ENCODE results near the gene CDK14. TPM values are rescaled to one million over a fixed set of nuclear protein-coding genes. Genes with fewer than 3 reads are reported as not detected.

CDK14 gene
- total and polyA plus RNA-seq, 2 donors (not counting 3 experiments of a cell fraction or from before 2014, with no cell fraction given), result 5.5 to 34.2 TPM

DNA sequence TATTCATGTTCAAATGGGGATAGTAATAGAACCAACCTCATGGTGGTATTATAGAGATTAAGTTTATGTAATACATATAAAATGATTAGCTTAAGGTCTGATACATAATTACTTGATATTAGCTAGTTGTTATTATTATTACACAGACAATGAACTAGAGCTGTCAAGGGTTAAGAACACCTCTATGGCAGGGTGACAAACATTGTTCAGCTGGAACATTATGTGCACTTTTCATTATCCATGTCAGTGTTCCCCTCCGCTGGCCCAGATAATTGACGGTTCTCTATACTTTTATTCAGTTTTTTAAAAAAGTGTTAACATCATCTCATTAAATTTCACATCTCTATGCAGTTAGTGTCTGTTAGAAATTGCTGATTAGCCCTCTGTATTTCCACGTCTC, 142.1 kb downstream of the CDK14 start:
- Histone ChIP-seq H4K20me1 (replicated peaks; ENCODE audit: control insufficient read depth, extremely low read depth, insufficient read depth, low read length) (no peaks in the 10 kb centered on the region), H3K27ac (ENCODE audit: insufficient read depth, low read depth, low read length) (no peak overlapping the region), H3K79me2 (ENCODE audit: control insufficient read depth, insufficient read depth, low read length) (no peaks in the 10 kb centered on the region), H3K9ac (replicated peaks; ENCODE audit: extremely low read depth, insufficient read depth, low read length) (no peak overlapping the region), H3K36me3 (ENCODE audit: control insufficient read depth in 2 of 2, extremely low read depth in 1 of 2, insufficient read depth in 2 of 2, low read length in 2 of 2) (no peaks in the 10 kb centered on the region), H3K9me3 (replicated peaks; ENCODE audit: control insufficient read depth, insufficient read depth, low read length) (no peaks in the 10 kb centered on the region), H3K4me1 (ENCODE audit: control insufficient read depth, extremely low read depth, insufficient read depth, low read length) (peaks cover 8% of the 10 kb centered on the region), H2AFZ (ENCODE audit: low read depth, low read length) (no peak overlapping the region), H3K9me1 (replicated peaks; ENCODE audit: control insufficient read depth, extremely low read depth, insufficient read depth, low read length) (no peaks in the 10 kb centered on the region), H3K4me3 (replicated peaks in 1 of 3; ENCODE audit: insufficient read depth in 1 of 3, low read depth in 1 of 3, low read length in 3 of 3) (no peak overlapping the region), H3K27me3 (ENCODE audit: control insufficient read depth in 2 of 2, insufficient read depth in 2 of 2, low read length in 2 of 2) (no peaks in the 10 kb centered on the region), H3K4me2 (ENCODE audit: insufficient read depth, low read length) (no peak overlapping the region)
- no peak for DNase-seq (ENCODE audit: low read depth, low spot score)
- FAIRE-seq, result no peak
- ChIA-PET CTCF (interaction anchor here (1.3 to 2.9 kb wide), 2 partner anchors 12 to 30 kb away, joined by 4 to 9 read pairs; no protein-coding TSS in a partner anchor), POLR2A (no interaction called here)
- dilution Hi-C loops (cut with MboI; ENCODE audit: extremely low pct_ligation_motif_present, low sequenced_read_pairs) (no loop called here), intact Hi-C loops (cut with micrococcal nuclease) (no loop called here)
- TF ChIP-seq GATA2 (IDR thresholded peaks at IDR 0.05; ENCODE audit: insufficient read depth, insufficient read length, low read depth, low read length), result no peak
- no peak for TF ChIP-seq POLR2A (IDR thresholded peaks at IDR 0.05; ENCODE audit: low read depth, low read length)
- TF ChIP-seq, protein P1, sequence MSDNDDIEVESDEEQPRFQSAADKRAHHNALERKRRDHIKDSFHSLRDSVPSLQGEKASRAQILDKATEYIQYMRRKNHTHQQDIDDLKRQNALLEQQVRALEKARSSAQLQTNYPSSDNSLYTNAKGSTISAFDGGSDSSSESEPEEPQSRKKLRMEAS (IDR thresholded peaks at IDR 0.05; ENCODE audit: insufficient read depth, insufficient read length), result no peak
- no peak for TF ChIP-seq CTCF (IDR thresholded peaks at IDR 0.05; ENCODE audit: extremely low read depth in 1 of 2, insufficient read depth in 1 of 2, low read depth in 1 of 2, low read length in 2 of 2)
- no peak for TF ChIP-seq EZH2 (IDR thresholded peaks at IDR 0.05; ENCODE audit: borderline replicate concordance, low read depth, low read length, severe bottlenecking)
- TF ChIP-seq JUN (IDR thresholded peaks at IDR 0.05; ENCODE audit: borderline replicate concordance, insufficient read depth, insufficient read length, low read depth), result no peak
- no TSS peak for BruUV-seq (replicated peaks)
